ENCODE measurements around the gene DNAJB8.

- TF ChIP-seq CTCF (IDR thresholded peaks at IDR 0.05) (no peak), EP300 (IDR thresholded peaks at IDR 0.05) (no peak)
Observed at GRCh38 chr3:128415773-128416577, 50.7 kb downstream of the DNAJB8 start.
